ENCODE results near the gene ADAM23.

DNA sequence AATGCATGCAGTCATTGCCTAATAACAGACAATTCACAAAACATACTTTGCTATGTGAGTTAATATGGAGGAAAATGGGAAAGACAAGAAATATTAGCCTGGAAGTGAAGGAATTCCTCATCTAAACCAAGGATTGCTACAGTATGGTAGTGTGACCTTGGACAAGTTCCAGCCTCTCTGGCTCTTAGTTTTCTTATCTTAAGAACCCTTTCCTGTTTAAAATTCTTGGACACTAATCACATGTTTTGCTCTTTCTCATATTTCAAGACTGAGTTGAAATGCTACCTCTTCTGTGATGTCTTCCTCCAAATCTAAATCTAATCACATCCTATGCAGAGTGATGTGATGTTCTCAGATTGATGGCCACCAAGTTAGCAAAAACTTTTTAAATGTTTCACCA, 20.8 kb upstream of the ADAM23 start:
- no peak for TF ChIP-seq EZH2 (IDR thresholded peaks at IDR 0.05; ENCODE audit: borderline replicate concordance, low read depth, low read length, severe bottlenecking)
- TF ChIP-seq, protein P1, sequence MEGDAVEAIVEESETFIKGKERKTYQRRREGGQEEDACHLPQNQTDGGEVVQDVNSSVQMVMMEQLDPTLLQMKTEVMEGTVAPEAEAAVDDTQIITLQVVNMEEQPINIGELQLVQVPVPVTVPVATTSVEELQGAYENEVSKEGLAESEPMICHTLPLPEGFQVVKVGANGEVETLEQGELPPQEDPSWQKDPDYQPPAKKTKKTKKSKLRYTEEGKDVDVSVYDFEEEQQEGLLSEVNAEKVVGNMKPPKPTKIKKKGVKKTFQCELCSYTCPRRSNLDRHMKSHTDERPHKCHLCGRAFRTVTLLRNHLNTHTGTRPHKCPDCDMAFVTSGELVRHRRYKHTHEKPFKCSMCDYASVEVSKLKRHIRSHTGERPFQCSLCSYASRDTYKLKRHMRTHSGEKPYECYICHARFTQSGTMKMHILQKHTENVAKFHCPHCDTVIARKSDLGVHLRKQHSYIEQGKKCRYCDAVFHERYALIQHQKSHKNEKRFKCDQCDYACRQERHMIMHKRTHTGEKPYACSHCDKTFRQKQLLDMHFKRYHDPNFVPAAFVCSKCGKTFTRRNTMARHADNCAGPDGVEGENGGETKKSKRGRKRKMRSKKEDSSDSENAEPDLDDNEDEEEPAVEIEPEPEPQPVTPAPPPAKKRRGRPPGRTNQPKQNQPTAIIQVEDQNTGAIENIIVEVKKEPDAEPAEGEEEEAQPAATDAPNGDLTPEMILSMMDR (IDR thresholded peaks at IDR 0.05; ENCODE audit: borderline replicate concordance, extremely low read depth, low read length, poor library complexity, severe bottlenecking), result no peak

Data from DND-41 (cell line).